GM12864 (cell line): Measurements from ENCODE around the gene MASP1.

Experiments used
- DNase-seq: peaks from one replicate; pipeline ENCODE4 v3.0.0-alpha.2; 2011; ENCODE audit warnings: low read depth
- H3K4me3 ChIP-seq: 2 replicates; pipeline ENCODE4 v1.5.1; 2011; ENCODE audit warnings: mild to moderate bottlenecking, low read depth, low read length, control low read depth
- CTCF ChIP-seq: IDR thresholded peaks from 2 replicates; pipeline ENCODE4 v1.5.1; 2011; ENCODE audit warnings: low read depth, mild to moderate bottlenecking, moderate library complexity, low read length, control low read depth, inconsistent platforms; ENCODE audit errors: missing control alignments

Gene MASP1

DNA sequence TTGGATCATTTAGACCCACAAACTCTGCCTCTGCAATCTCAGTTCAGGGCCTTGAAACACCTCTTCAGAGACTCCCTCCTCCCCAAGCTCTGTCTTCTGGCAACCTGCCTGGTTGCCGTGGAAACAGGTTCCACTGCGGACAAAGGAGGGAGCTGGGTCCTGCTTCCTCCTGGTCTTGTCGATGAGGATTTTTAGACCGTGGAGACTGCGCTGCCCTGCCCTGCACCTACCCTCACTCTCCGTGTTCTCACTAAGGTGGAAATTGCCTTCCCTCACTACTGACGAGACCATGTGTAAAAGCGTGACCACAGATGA lies 94.2 kb downstream of the MASP1 start, which contains the start of gene RTP1:
Gene RTP1 (plus strand): TSS at position 152 of the 315 bp plus-strand sequence. CDS start 30 bp downstream, at position 182.
- DNase-seq = no peak
- H3K4me3 ChIP-seq = no peak within 1 kb of the TSS
- TF ChIP-seq CTCF = no peak

GRCh38 chr3:187196573-187197334 lies 94.8 kb downstream of the MASP1 start:
- TF ChIP-seq CTCF = no peak
- DNase-seq = no peak
- H3K4me3 ChIP-seq = no peak overlapping the region

- no peak for TF ChIP-seq CTCF
- no peak for DNase-seq
- H3K4me3 ChIP-seq = no peak overlapping the region
Observed at GRCh38 chr3:187193181-187193580, 98.4 kb downstream of the MASP1 start.

- H3K4me3 ChIP-seq = no peak overlapping the region
- no peak for DNase-seq
- no peak for TF ChIP-seq CTCF
Observed at GRCh38 chr3:187191271-187191670, 100.3 kb downstream of the MASP1 start.

DNA sequence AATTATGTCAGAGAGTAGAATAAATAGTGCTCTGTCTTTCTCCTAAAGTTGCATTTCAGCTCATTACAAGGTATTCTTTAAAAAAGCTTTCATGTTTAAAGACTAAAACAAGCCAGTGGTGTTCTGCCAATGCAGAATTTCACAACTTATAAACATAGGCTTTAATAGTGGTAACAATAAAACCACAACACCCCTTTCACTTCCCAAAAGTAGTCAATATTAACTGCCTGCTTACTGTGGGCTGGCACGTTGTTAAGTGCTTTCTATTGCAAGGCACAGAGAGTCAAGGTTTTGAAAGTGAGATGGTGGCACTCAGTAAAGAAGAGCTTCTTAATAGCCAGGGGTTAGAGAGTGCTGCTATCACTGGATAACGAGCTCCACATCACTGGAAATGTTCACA lies 102.6 kb downstream of the MASP1 start:
- no peak for TF ChIP-seq CTCF
- no peak for DNase-seq
- no peak overlapping the region for H3K4me3 ChIP-seq

DNA sequence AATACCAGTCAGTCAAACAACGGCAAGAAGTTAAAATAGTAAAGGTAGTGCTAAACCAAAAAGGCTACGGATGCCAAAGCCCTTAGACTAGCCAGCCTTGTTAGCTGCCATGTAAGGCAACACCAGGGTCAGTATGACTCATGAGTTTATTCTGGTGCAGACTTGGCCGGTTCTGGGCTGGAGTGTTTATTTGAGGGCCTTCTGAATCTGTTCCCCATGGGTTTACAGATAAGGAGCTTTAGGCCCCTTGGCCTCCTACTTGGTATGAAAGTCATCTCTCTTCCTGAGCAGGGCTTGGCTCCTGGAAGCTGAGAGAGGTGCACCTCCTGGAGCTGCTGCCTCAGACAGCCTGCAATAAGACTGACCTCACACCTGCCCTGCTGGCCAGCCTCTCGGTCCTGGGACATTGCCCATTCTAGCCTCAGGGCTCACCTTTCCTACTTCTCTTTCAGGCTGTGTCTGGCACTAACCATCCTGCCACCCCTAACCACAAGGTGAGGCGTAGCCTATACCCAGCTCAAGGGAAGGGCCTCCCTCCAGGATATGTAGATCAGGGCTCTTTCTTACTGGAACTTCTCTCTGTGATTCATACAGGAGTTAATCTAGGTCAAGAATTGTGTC lies 104.6 kb downstream of the MASP1 start:
- H3K4me3 ChIP-seq = no peak overlapping the region
- DNase-seq = no peak
- TF ChIP-seq CTCF = no peak

GRCh38 chr3:187186375-187186774 lies 105.2 kb downstream of the MASP1 start:
- no peak for TF ChIP-seq CTCF
- H3K4me3 ChIP-seq = no peak overlapping the region
- DNase-seq = no peak
